ENCODE measurements around the gene FOLR3.
"Not testable (repeated sequence)": the region's sequence is repeated elsewhere in the genome, so short reads cannot be mapped to it uniquely, and the experiment has no call there.

Gene FOLR3

GRCh38 chr11:72135473-72135872, at the start of gene FOLR3:
TSS of gene FOLR3 (plus strand) at chr11:72135725. CDS start at chr11:72135953, 228 bp downstream.
- DNase-seq = not testable (repeated sequence)

GRCh38 chr11:72088076-72088808, 47.3 kb upstream of the FOLR3 start:
- no peak for DNase-seq

- DNase-seq = peak; percentile 79
These were observed 44.2 kb upstream of the FOLR3 start for GRCh38 chr11:72091292-72091691.

- DNase-seq = no peak
These were observed 36.8 kb upstream of the FOLR3 start for GRCh38 chr11:72098741-72099140.

GRCh38 chr11:72100009-72100408, 35.5 kb upstream of the FOLR3 start:
- no peak for DNase-seq

- peak; percentile 15 for DNase-seq
These were observed 35.1 kb upstream of the FOLR3 start for GRCh38 chr11:72100462-72100861.

- no peak for DNase-seq
These were observed 33.4 kb upstream of the FOLR3 start for GRCh38 chr11:72102162-72102561.

GRCh38 chr11:72102631-72102945, 32.9 kb upstream of the FOLR3 start:
- no peak for DNase-seq

GRCh38 chr11:72102946-72103753, 32.4 kb upstream of the FOLR3 start, which contains the start of gene LAMTOR1:
TSS of gene LAMTOR1 (minus strand) at chr11:72103297. CDS start at chr11:72103224, 73 bp downstream.
- peak; percentile 98 for DNase-seq

GRCh38 chr11:72103754-72104167, 31.8 kb upstream of the FOLR3 start:
- no peak for DNase-seq

- no peak for DNase-seq
These were observed 29.6 kb upstream of the FOLR3 start, which contains the start of gene TOMT for GRCh38 chr11:72105888-72106287. TSS of gene TOMT (plus strand) at chr11:72105924. CDS start at chr11:72105952, 28 bp downstream.

- no peak for DNase-seq
These were observed 24.0 kb upstream of the FOLR3 start for GRCh38 chr11:72111300-72112142.

- peak; percentile 98 for DNase-seq
These were observed 23.2 kb upstream of the FOLR3 start, which contains the start of gene ANAPC15 for GRCh38 chr11:72112143-72112977. TSS of gene ANAPC15 (minus strand) at chr11:72112695. CDS start at chr11:72111276, 1,419 bp downstream.

GRCh38 chr11:72112978-72113808, 22.3 kb upstream of the FOLR3 start:
- no peak for DNase-seq

GRCh38 chr11:72114570-72114969, 21.0 kb upstream of the FOLR3 start:
- DNase-seq = no peak

- no peak for DNase-seq
These were observed 19.3 kb upstream of the FOLR3 start for GRCh38 chr11:72116019-72116755.

- DNase-seq = no peak
These were observed 16.3 kb upstream of the FOLR3 start for GRCh38 chr11:72119198-72119597.

- no peak for DNase-seq
These were observed 14.6 kb upstream of the FOLR3 start for GRCh38 chr11:72120930-72121329.

- no peak for DNase-seq
These were observed 12.9 kb upstream of the FOLR3 start for GRCh38 chr11:72122607-72123006.

- DNase-seq = no peak
These were observed 12.3 kb upstream of the FOLR3 start for GRCh38 chr11:72123117-72123653.

Measured in RPMI8226 (cell line).